BLaER1 (cell line): ENCODE results near the gene EPHA3.

Source experiments
- H3K27ac ChIP-seq: shearing (Covaris generic); formaldehyde crosslinking; 2 replicates; pipeline ENCODE4 v1.8.1; 2022
- H3K27me3 ChIP-seq: shearing (Covaris generic); formaldehyde crosslinking; 2 replicates; pipeline ENCODE4 v1.8.1; 2022
- H3K36me3 ChIP-seq: shearing (Covaris generic); formaldehyde crosslinking; 2 replicates; pipeline ENCODE4 v1.8.1; 2022
- H3K4me1 ChIP-seq: shearing (Covaris generic); formaldehyde crosslinking; 2 replicates; pipeline ENCODE4 v1.8.1; 2022
- H3K4me2 ChIP-seq: shearing (Covaris generic); formaldehyde crosslinking; 2 replicates; pipeline ENCODE4 v1.8.1; 2022
- H3K4me3 ChIP-seq: shearing (Covaris generic); formaldehyde crosslinking; 2 replicates; pipeline ENCODE4 v1.8.1; 2022
- H3K9ac ChIP-seq: shearing (Covaris generic); formaldehyde crosslinking; 2 replicates; pipeline ENCODE4 v1.8.1; 2022
- H3K9me3 ChIP-seq: shearing (Covaris generic); formaldehyde crosslinking; 2 replicates; pipeline ENCODE4 v1.8.1; 2022
- H4K20me1 ChIP-seq: shearing (Covaris generic); formaldehyde crosslinking; 2 replicates; pipeline ENCODE4 v1.8.1; 2022
- Cebpa-rat ChIP-seq: shearing (Covaris generic); IDR thresholded peaks from 2 replicates; pipeline ENCODE4 v1.8.1; 2022

Gene EPHA3

GRCh38 chr3:89392991-89393390 is 285.6 kb downstream of the EPHA3 start:
- H3K36me3 ChIP-seq = peaks cover 61% of the 10 kb centered on the region
- no peaks in the 10 kb centered on the region; the same call in 1 of the 2 replicates for H4K20me1 ChIP-seq
- H3K9ac ChIP-seq = no peak overlapping the region
- no peaks in the 10 kb centered on the region for H3K27me3 ChIP-seq
- no peak overlapping the region for H3K4me3 ChIP-seq
- H3K9me3 ChIP-seq = no peaks in the 10 kb centered on the region
- H3K4me2 ChIP-seq = no peak overlapping the region
- no peak for TF ChIP-seq Cebpa-rat
- H3K27ac ChIP-seq = no peak overlapping the region
- H3K4me1 ChIP-seq = 0 out of 2 replicates have a peak, but pooled peaks cover 6% of the 10 kb centered on the region

GRCh38 chr3:89395456-89395855 is 288.0 kb downstream of the EPHA3 start:
- Histone ChIP-seq H3K27me3 (no peaks in the 10 kb centered on the region), H3K4me3 (no peak overlapping the region), H3K27ac (no peak overlapping the region), H4K20me1 (no peaks in the 10 kb centered on the region; the same call in 1 of the 2 replicates), H3K9me3 (no peaks in the 10 kb centered on the region), H3K4me2 (no peak overlapping the region), H3K9ac (no peak overlapping the region), H3K4me1 (0 out of 2 replicates have a peak, but pooled peaks cover 6% of the 10 kb centered on the region), H3K36me3 (peaks cover 72% of the 10 kb centered on the region)
- TF ChIP-seq Cebpa-rat = no peak

GRCh38 chr3:89395996-89396395 is 288.6 kb downstream of the EPHA3 start:
- Histone ChIP-seq H3K4me1 (0 out of 2 replicates have a peak, but pooled peaks cover 6% of the 10 kb centered on the region), H3K36me3 (peaks cover 74% of the 10 kb centered on the region), H3K4me2 (no peak overlapping the region), H3K4me3 (no peak overlapping the region), H4K20me1 (no peaks in the 10 kb centered on the region; the same call in 1 of the 2 replicates), H3K9ac (no peak overlapping the region), H3K27ac (no peak overlapping the region), H3K9me3 (no peaks in the 10 kb centered on the region), H3K27me3 (no peaks in the 10 kb centered on the region)
- no peak for TF ChIP-seq Cebpa-rat

- Histone ChIP-seq H3K4me3 (no peak overlapping the region), H3K9me3 (no peaks in the 10 kb centered on the region), H3K36me3 (peaks cover 82% of the 10 kb centered on the region), H3K27ac (no peak overlapping the region), H3K4me2 (no peak overlapping the region), H3K27me3 (no peaks in the 10 kb centered on the region), H4K20me1 (no peaks in the 10 kb centered on the region), H3K4me1 (no peaks in the 10 kb centered on the region), H3K9ac (no peak overlapping the region)
- no peak for TF ChIP-seq Cebpa-rat
Measured at GRCh38 chr3:89402051-89402450, 294.6 kb downstream of the EPHA3 start.

- Histone ChIP-seq H3K4me3 (no peak overlapping the region), H3K36me3 (peaks cover 86% of the 10 kb centered on the region), H3K4me1 (no peaks in the 10 kb centered on the region), H3K27ac (no peak overlapping the region), H4K20me1 (no peaks in the 10 kb centered on the region), H3K9ac (no peak overlapping the region), H3K4me2 (no peak overlapping the region), H3K9me3 (no peaks in the 10 kb centered on the region), H3K27me3 (no peaks in the 10 kb centered on the region)
- TF ChIP-seq Cebpa-rat = no peak
Measured at GRCh38 chr3:89405176-89405575, 297.8 kb downstream of the EPHA3 start.

- Histone ChIP-seq H4K20me1 (no peaks in the 10 kb centered on the region), H3K4me3 (no peak overlapping the region), H3K9me3 (no peaks in the 10 kb centered on the region), H3K27ac (no peak overlapping the region), H3K4me1 (no peaks in the 10 kb centered on the region), H3K27me3 (no peaks in the 10 kb centered on the region), H3K9ac (no peak overlapping the region), H3K4me2 (no peak overlapping the region), H3K36me3 (peaks cover 83% of the 10 kb centered on the region)
- no peak for TF ChIP-seq Cebpa-rat
Measured at GRCh38 chr3:89405593-89405992, 298.2 kb downstream of the EPHA3 start.

- no peaks in the 10 kb centered on the region for H3K27me3 ChIP-seq
- H3K4me2 ChIP-seq = no peak overlapping the region
- peaks cover 5% of the 10 kb centered on the region; the same call in 1 of the 2 replicates for H4K20me1 ChIP-seq
- no peaks in the 10 kb centered on the region for H3K9me3 ChIP-seq
- H3K4me3 ChIP-seq = no peak overlapping the region
- no peak for TF ChIP-seq Cebpa-rat
- H3K36me3 ChIP-seq = peaks cover 69% of the 10 kb centered on the region
- H3K9ac ChIP-seq = no peak overlapping the region
- H3K4me1 ChIP-seq = no peaks in the 10 kb centered on the region
- no peak overlapping the region for H3K27ac ChIP-seq
Measured at GRCh38 chr3:89411201-89411600, 303.8 kb downstream of the EPHA3 start.

- Histone ChIP-seq H3K27ac (no peak overlapping the region), H3K36me3 (peaks cover 67% of the 10 kb centered on the region), H3K9me3 (no peaks in the 10 kb centered on the region), H3K27me3 (no peaks in the 10 kb centered on the region), H3K4me2 (no peak overlapping the region), H3K4me1 (no peaks in the 10 kb centered on the region), H3K4me3 (no peak overlapping the region), H4K20me1 (peaks cover 5% of the 10 kb centered on the region; the same call in 1 of the 2 replicates), H3K9ac (no peak overlapping the region)
- no peak for TF ChIP-seq Cebpa-rat
Measured at GRCh38 chr3:89414270-89414669, 306.8 kb downstream of the EPHA3 start.

- H3K9me3 ChIP-seq = no peaks in the 10 kb centered on the region
- H3K27ac ChIP-seq = no peak overlapping the region
- no peaks in the 10 kb centered on the region for H3K27me3 ChIP-seq
- H3K4me3 ChIP-seq = no peak overlapping the region
- no peak for TF ChIP-seq Cebpa-rat
- H3K4me2 ChIP-seq = no peak overlapping the region
- H3K9ac ChIP-seq = no peak overlapping the region
- no peaks in the 10 kb centered on the region for H3K4me1 ChIP-seq
- no peaks in the 10 kb centered on the region for H4K20me1 ChIP-seq
- H3K36me3 ChIP-seq = peaks cover 62% of the 10 kb centered on the region
Measured at GRCh38 chr3:89419647-89420241, 312.3 kb downstream of the EPHA3 start.

GRCh38 chr3:89426060-89426459 is 318.6 kb downstream of the EPHA3 start:
- no peaks in the 10 kb centered on the region for H3K27me3 ChIP-seq
- H3K4me3 ChIP-seq = no peak overlapping the region
- no peaks in the 10 kb centered on the region for H3K9me3 ChIP-seq
- H3K4me2 ChIP-seq = no peak overlapping the region
- no peaks in the 10 kb centered on the region for H4K20me1 ChIP-seq
- H3K27ac ChIP-seq = no peak overlapping the region
- H3K36me3 ChIP-seq = peaks cover 54% of the 10 kb centered on the region
- no peak for TF ChIP-seq Cebpa-rat
- H3K9ac ChIP-seq = no peak overlapping the region
- H3K4me1 ChIP-seq = no peaks in the 10 kb centered on the region
